Measurements from ENCODE around the gene MAML1. TPM values are rescaled to one million over a fixed set of nuclear protein-coding genes. Genes with fewer than 3 reads are reported as not detected.
A peak's percentile ranks its signal among the peaks of the same experiment; 100 is the strongest.
"Not testable (repeated sequence)": the region's sequence is repeated elsewhere in the genome, so short reads cannot be mapped to it uniquely, and the experiment has no call there.

MAML1 gene
- total and polyA plus RNA-seq, 2 donors (not counting 1 experiment from before 2014, with no cell fraction given), result 12.0 to 50.6 TPM

DNA sequence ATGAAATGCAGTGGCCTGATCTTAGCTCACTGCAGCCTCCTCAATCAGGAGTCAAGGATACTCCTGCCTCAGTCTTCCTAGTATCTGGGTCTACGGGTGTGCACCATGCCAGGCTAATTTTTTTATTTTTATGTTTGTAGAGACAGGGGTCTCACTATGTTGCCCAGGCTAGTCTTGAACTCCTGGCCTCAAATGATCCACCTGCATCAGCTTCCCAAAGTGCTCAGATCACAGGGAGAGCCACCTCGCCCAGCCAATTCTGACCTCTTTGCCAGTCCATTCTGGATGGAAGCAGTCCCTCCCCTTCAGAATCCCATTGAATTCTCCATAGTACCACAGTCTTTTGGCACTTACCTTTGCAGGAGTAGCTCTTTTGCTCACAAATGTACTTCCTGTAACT is 35.5 kb upstream of the MAML1 start:
- no peaks in the 10 kb centered on the region for H3K27me3 ChIP-seq (replicated peaks in 1 of 4; ENCODE audit: control extremely low read depth in 1 of 4, control insufficient read depth in 3 of 4, insufficient read depth in 4 of 4, low read length in 3 of 4)
- peak overlapping the region; percentile 32 for H3K4me3 Mint-ChIP-seq
- no peak overlapping the region for H3K4me2 ChIP-seq (replicated peaks; ENCODE audit: low read depth, low read length, poor library complexity, severe bottlenecking)
- TF ChIP-seq EZH2 (IDR thresholded peaks at IDR 0.05; ENCODE audit: borderline replicate concordance, insufficient read depth, low read depth, low read length, poor library complexity, severe bottlenecking), result no peak
- TF ChIP-seq, protein P1, sequence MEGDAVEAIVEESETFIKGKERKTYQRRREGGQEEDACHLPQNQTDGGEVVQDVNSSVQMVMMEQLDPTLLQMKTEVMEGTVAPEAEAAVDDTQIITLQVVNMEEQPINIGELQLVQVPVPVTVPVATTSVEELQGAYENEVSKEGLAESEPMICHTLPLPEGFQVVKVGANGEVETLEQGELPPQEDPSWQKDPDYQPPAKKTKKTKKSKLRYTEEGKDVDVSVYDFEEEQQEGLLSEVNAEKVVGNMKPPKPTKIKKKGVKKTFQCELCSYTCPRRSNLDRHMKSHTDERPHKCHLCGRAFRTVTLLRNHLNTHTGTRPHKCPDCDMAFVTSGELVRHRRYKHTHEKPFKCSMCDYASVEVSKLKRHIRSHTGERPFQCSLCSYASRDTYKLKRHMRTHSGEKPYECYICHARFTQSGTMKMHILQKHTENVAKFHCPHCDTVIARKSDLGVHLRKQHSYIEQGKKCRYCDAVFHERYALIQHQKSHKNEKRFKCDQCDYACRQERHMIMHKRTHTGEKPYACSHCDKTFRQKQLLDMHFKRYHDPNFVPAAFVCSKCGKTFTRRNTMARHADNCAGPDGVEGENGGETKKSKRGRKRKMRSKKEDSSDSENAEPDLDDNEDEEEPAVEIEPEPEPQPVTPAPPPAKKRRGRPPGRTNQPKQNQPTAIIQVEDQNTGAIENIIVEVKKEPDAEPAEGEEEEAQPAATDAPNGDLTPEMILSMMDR (IDR thresholded peaks at IDR 0.05), result no peak
- H4K20me1 ChIP-seq (ENCODE audit: control insufficient read depth, insufficient read depth, low read length, poor library complexity, severe bottlenecking), result peaks cover 11% of the 10 kb centered on the region
- H3K27ac Mint-ChIP-seq, result peak overlapping the region; percentile 61
- ATAC-seq (ENCODE audit: low read depth) (no peak), DNase-seq (no peak)
- ChIA-PET POLR2A (interaction anchor here (1.0 to 1.5 kb wide), 2 partner anchors 33 to 74 kb away, joined by 3 to 6 read pairs; partner anchors contain the start of gene HNRNPH1), CTCF (interaction anchor here (0.7 to 1.5 kb wide), 3 partner anchors 17 to 35 kb away, joined by 3 to 9 read pairs (median 4); partner anchors contain the start of gene MAML1)
- H3K4me1 ChIP-seq (ENCODE audit: control insufficient read depth in 2 of 2, insufficient read depth in 2 of 2, low read length in 2 of 2), result peaks cover 16 to 26% of the 10 kb centered on the region in 2 donors
- 100% methylated on average over 1 of the region's 2 CpGs for WGBS (ENCODE audit: insufficient coverage)
- intact Hi-C loops (cut with micrococcal nuclease), result loop anchor here (10.0 kb wide), 2 partner anchors 208 to 1452 kb away; partner anchors contain the start of gene TBC1D9B
- no peaks in the 10 kb centered on the region for H3K9me3 Mint-ChIP-seq (ENCODE audit: insufficient read depth)
- H3K27ac ChIP-seq (ENCODE audit: low read length in 2 of 2), result peak overlapping the region in 1 of 2 donors; percentile 98
- peaks cover 25% of the 10 kb centered on the region for H3K4me1 Mint-ChIP-seq
- no peak overlapping the region for H3K9ac ChIP-seq (ENCODE audit: low read length)
- no peaks in the 10 kb centered on the region for H3K27me3 Mint-ChIP-seq
- H3K4me3 ChIP-seq (ENCODE audit: control extremely low read depth in 1 of 5, extremely low read depth in 1 of 5, insufficient read depth in 1 of 5, low read depth in 2 of 5, low read length in 4 of 5), result no peak overlapping the region
- no peak overlapping the region for H2AFZ ChIP-seq (ENCODE audit: insufficient read depth, low read depth, low read length, poor library complexity, severe bottlenecking)
- H3K79me2 ChIP-seq (ENCODE audit: control insufficient read depth, insufficient read depth, low read length), result peaks cover 34% of the 10 kb centered on the region
- no peaks in the 10 kb centered on the region for H3K9me3 ChIP-seq (ENCODE audit: control extremely low read depth in 1 of 3, control insufficient read depth in 2 of 3, insufficient read depth in 1 of 3, low read length in 2 of 3)
- H3K36me3 ChIP-seq (replicated peaks in 1 of 2; ENCODE audit: control extremely low read depth in 1 of 2, control insufficient read depth in 1 of 2, extremely low read depth in 1 of 2, insufficient read depth in 2 of 2, low read length in 1 of 2), result no peaks in the 10 kb centered on the region

DNA sequence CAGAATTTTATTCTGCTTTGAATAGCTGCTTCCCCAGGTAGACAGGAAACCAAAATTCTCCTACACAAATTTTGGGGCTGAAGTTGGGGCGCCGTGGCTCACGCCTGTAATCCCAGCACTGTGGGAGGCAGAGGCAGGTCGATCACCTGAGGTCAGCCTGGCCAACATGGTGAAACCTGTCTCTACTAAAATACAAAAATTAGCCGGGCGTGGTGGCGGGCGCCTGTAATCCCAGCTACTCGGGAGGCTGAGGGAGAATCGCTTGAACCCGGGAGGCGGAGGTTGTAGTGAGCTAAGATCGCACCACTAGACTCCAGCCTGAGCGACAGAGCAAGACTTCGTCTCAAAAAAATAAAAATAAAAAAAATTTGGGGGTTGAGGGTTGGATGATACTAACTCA is 35.1 kb upstream of the MAML1 start:
- Mint-ChIP-seq H3K4me1 (peaks cover 30% of the 10 kb centered on the region), H3K27ac (peak overlapping the region; percentile 61), H3K4me3 (peak overlapping the region; percentile 99)
- Histone ChIP-seq H4K20me1 (ENCODE audit: control insufficient read depth, insufficient read depth, low read length, poor library complexity, severe bottlenecking) (peaks cover 15% of the 10 kb centered on the region), H3K4me2 (replicated peaks; ENCODE audit: low read depth, low read length, poor library complexity, severe bottlenecking) (peak overlapping the region; percentile 94), H3K9ac (ENCODE audit: low read length) (peak overlapping the region; percentile 94), H2AFZ (ENCODE audit: insufficient read depth, low read depth, low read length, poor library complexity, severe bottlenecking) (peak overlapping the region; percentile 97), H3K27ac (ENCODE audit: low read length in 2 of 2) (peak overlapping the region; percentile 72 to 98), H3K79me2 (ENCODE audit: control insufficient read depth, insufficient read depth, low read length) (peaks cover 38% of the 10 kb centered on the region), H3K4me3 (ENCODE audit: control extremely low read depth in 1 of 5, extremely low read depth in 1 of 5, insufficient read depth in 1 of 5, low read depth in 2 of 5, low read length in 4 of 5) (peak overlapping the region; percentile 57 to 95 (median 88)), H3K4me1 (ENCODE audit: control insufficient read depth in 2 of 2, insufficient read depth in 2 of 2, low read length in 2 of 2) (peaks cover 16 to 26% of the 10 kb centered on the region in 2 donors)
- not testable (repeated sequence) for DNase-seq; H3K27me3 Mint-ChIP-seq; H3K9me3 Mint-ChIP-seq (ENCODE audit: insufficient read depth); H3K36me3 ChIP-seq (replicated peaks in 1 of 2; ENCODE audit: control extremely low read depth in 1 of 2, control insufficient read depth in 1 of 2, extremely low read depth in 1 of 2, insufficient read depth in 2 of 2, low read length in 1 of 2); ATAC-seq (ENCODE audit: low read depth); H3K27me3 ChIP-seq (replicated peaks in 1 of 4; ENCODE audit: control extremely low read depth in 1 of 4, control insufficient read depth in 3 of 4, insufficient read depth in 4 of 4, low read length in 3 of 4); H3K9me3 ChIP-seq (ENCODE audit: control extremely low read depth in 1 of 3, control insufficient read depth in 2 of 3, insufficient read depth in 1 of 3, low read length in 2 of 3)
- 72% methylated on average over 4 of the region's 15 CpGs for WGBS (ENCODE audit: insufficient coverage)
- POLR2A ChIA-PET, result interaction anchor here (0.6 to 1.5 kb wide), 3 partner anchors 33 to 1568 kb away, joined by 3 to 7 read pairs (median 6); partner anchors contain the start of gene HNRNPH1
- CTCF ChIA-PET, result interaction anchor here (0.7 to 1.5 kb wide), 2 partner anchors 17 to 19 kb away, joined by 3 to 9 read pairs; no protein-coding TSS in a partner anchor
- intact Hi-C loops (cut with micrococcal nuclease), result loop anchor here (10.0 kb wide), 2 partner anchors 207 to 1453 kb away; partner anchors contain the start of gene TBC1D9B

All from B cell (primary cell).